GM18517 (cell line): ENCODE data around the gene IDS.
"Not testable (repeated sequence)": the region's sequence is repeated elsewhere in the genome, so short reads cannot be mapped to it uniquely, and the experiment has no call there.

Source experiments
- ATAC-seq: cut with Tn5 transposase; IDR thresholded peaks from one replicate; pipeline ENCODE4 v1.9.1; 2021; ENCODE audit warnings: mild to moderate bottlenecking, moderate library complexity; ENCODE audit not compliant: unreplicated experiment

The IDS gene

GRCh38 chrX:149499766-149500165 lies 5.3 kb downstream of the IDS start:
- no peak for ATAC-seq

GRCh38 chrX:149498767-149499166 lies 6.3 kb downstream of the IDS start:
- no peak for ATAC-seq

GRCh38 chrX:149497626-149498025 lies 7.5 kb downstream of the IDS start:
- no peak for ATAC-seq

- no peak for ATAC-seq
These were observed 8.1 kb downstream of the IDS start for GRCh38 chrX:149497054-149497453.

- no peak for ATAC-seq
These were observed 9.5 kb downstream of the IDS start for GRCh38 chrX:149495573-149496071.

DNA sequence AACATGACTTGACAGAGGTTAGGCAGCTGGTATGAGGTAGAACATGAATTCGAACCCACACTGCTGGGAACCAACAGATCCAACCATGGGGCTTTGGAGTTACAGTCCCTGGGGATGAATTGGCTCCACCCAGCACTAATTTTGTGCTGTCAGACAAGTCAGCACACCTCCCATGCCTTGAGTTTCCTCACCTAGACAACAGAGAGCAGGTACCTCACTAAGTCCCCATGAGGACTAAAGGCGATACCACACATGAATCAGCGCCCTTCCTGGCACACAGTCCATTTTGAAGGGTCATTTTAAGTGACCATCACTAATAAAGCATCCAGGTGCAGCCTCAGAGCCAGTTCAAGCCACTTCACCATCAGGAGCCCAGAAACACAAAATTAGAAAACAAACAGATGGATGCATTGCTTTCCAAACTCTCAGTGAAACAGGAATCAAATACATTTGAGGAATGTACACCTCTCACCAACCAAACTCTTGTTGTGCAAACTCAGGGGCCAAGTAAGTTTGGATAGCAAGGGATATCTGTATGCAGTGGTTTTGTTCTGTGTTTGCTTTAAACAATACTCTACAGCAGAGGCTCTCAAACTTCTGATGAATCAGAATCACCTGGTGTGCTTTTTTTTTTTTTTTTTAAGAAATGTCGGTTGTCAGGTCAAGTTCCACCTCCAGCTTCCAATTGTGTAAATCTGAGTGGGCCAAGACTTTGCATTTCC lies 10.1 kb downstream of the IDS start:
- no peak for ATAC-seq

GRCh38 chrX:149493567-149494562 lies 11.2 kb downstream of the IDS start:
- ATAC-seq, result no peak

- ATAC-seq, result no peak
These were observed 13.3 kb downstream of the IDS start for GRCh38 chrX:149491812-149492211.

DNA sequence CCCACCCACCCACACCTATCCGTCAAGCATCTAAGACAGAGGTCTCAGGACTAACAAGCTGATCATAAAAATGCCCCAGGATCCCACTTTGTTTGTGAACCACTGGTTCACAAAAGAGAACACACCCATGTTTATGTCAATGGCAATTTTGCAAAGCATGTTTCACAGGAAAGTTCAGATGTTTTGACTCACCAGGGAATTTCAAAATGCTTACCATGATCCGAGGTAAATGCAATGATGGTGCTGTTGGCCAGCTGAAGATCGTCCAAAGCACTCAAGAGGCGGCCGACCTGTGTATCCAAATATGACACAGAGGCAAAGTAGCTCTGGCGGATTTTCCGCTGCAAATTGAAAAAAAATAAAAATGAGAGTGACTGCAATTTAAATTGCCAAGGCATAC lies 15.0 kb downstream of the IDS start:
- ATAC-seq, result no peak

GRCh38 chrX:149488411-149489052 lies 16.6 kb downstream of the IDS start:
- ATAC-seq, result not testable (repeated sequence)

GRCh38 chrX:149488008-149488407 lies 17.1 kb downstream of the IDS start:
- not testable (repeated sequence) for ATAC-seq

DNA sequence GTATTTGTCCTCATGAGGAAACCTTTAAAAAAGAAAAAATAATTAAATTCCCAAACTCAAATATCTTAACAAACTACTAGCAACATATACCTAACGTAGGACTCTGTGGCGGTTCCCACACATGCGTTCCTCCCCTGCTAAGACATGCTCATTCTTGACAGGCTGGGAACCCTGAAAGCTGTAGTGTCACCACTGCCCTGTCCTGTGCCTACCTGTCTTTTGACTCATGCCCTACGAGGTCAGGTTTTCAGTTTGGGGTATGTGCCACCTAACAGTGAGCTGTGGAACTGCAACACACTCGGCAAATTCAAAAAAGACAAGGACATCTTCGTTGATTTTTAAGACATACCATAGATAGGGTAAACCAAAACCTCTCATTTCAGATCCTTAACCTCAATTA lies 17.8 kb downstream of the IDS start:
- ATAC-seq, result no peak

DNA sequence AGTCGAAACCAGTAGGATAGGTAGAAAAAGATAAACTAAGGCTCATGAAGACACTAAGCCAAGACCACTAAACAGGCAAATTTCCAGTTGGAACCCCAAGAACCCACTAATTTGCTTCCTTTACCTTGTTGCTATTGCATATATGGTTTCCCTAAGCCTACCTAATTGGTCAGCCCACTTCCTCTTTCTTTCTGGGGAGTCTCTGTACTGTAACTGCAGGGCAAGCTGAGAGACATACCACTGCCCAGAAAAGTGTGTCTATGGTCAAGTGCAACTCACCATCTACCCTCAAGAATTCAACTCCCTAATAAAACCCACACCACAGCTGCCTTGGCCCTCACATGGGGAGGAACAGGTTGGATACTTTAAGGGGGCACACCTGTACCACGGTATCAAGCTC lies 28.6 kb downstream of the IDS start:
- no peak for ATAC-seq

GRCh38 chrX:149473966-149474365 lies 31.1 kb downstream of the IDS start:
- ATAC-seq, result no peak

DNA sequence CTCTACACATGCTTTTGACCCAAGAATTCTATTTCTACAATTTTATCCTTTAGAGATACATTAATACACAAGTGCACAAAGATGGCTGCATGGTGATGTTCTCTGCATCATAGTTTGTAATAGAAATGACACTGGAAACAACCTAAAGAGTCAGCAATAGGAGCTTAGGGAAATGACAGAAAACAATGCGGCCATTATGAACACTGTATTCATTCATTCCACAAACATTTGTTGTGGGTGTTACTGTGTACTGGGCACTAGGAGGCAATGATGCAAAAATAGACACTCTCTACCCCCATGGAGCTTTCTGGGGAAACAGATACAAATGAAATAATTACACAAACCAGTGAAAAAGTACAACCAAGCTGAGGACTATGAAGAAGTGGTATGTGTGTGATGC lies 32.0 kb downstream of the IDS start:
- ATAC-seq, result no peak

- ATAC-seq, result no peak
These were observed 32.5 kb downstream of the IDS start for GRCh38 chrX:149472625-149473024.

- no peak for ATAC-seq
These were observed 33.7 kb downstream of the IDS start for GRCh38 chrX:149471397-149471796.

DNA sequence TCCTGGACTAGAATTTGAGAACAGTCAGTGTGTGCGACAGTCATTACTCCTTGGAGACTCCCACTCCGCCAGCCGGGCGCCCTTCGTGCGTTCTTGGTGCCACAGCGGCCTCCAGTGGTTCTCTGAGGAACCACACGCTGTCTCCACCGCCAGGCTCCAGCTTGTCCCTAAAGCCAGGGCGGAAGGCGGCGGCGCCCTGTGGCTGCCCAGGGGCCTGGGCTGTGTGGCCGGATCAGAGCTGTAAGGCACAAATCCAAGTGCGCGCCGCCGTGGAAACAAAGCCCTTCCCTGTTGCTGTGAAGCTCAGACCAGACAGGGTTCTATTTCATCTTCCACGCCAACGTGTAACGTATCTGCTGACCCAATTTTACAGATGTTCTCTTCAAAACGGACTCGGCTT lies 34.2 kb downstream of the IDS start:
- ATAC-seq, result peak; percentile 88

- ATAC-seq, result no peak
These were observed 35.7 kb downstream of the IDS start for GRCh38 chrX:149469406-149469805.

DNA sequence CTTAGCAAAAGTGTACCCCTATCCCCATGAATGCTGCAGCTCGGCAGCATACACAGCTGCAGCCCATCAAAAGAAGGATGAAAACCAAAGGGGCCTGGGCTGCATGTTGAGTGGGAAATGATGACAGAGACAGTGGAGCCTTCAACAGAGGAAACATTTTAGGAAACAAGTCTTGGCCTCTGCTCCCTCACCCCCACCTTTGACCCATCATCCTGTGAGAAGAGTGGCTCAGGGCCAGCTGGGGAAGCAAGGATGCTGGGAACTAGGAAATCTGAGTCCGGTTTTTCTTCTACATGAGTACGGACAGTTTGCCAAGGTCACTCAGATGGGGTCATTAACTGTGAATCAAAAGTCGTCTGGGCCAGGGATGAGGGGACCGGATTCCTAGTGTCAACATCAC lies 37.2 kb downstream of the IDS start:
- no peak for ATAC-seq

DNA sequence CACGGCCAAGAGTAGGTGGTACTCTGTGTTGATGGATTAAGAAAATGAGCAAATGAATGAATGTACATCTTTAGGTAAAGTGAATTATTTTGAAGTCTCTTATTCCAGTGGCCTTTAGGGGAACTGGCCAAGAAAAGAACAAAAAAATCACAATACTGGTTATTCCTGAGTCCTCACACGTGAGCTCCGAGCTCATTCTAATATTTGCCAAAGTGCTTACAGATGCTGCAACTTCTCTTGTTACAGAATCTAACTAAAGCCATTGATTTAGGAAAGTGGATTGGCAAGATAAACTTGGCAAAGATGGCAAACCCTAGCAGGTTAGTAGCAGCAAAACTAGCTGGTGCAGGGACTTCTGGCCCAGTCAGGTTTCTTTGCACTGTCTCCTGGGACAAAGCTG lies 37.6 kb downstream of the IDS start:
- ATAC-seq, result no peak
